PFSK-1 (cell line): Measurements from ENCODE around the gene GPLD1.

ENCODE experiments used
- FOXP2 ChIP-seq: optimal IDR thresholded peaks from 2 replicates; pipeline ENCODE3; 2011; ENCODE audit warnings: borderline replicate concordance, control low read depth, inconsistent platforms; ENCODE audit not compliant: insufficient read depth; ENCODE audit errors: extremely low read length, extremely low read depth
- POLR2AphosphoS5 ChIP-seq: IDR thresholded peaks from 2 replicates; pipeline ENCODE4 v1.6.1; 2012; ENCODE audit warnings: low read depth, mild to moderate bottlenecking, control low read depth, low read length, moderate library complexity
- REST ChIP-seq, 2 experiments: IDR thresholded peaks; 2 replicates each; pipeline versions ENCODE4 v1.6.1 to v1.8.0; 2011 to 2012; ENCODE audit warnings: low read depth in 2 of 2, low read length in 2 of 2, control low read depth in 1 of 2, inconsistent platforms in 1 of 2, mild to moderate bottlenecking in 1 of 2, moderate library complexity in 1 of 2; ENCODE audit not compliant: insufficient read depth in 1 of 2
- SIN3A ChIP-seq: IDR thresholded peaks from 2 replicates; pipeline ENCODE4 v1.6.1; 2012; ENCODE audit warnings: mild to moderate bottlenecking, low read length, moderate library complexity, borderline replicate concordance; ENCODE audit not compliant: insufficient read depth
- TAF1 ChIP-seq: IDR thresholded peaks from 2 replicates; pipeline ENCODE4 v1.6.1; 2012; ENCODE audit warnings: low read length, control low read depth, borderline replicate concordance; ENCODE audit not compliant: insufficient read depth

GPLD1 gene

DNA sequence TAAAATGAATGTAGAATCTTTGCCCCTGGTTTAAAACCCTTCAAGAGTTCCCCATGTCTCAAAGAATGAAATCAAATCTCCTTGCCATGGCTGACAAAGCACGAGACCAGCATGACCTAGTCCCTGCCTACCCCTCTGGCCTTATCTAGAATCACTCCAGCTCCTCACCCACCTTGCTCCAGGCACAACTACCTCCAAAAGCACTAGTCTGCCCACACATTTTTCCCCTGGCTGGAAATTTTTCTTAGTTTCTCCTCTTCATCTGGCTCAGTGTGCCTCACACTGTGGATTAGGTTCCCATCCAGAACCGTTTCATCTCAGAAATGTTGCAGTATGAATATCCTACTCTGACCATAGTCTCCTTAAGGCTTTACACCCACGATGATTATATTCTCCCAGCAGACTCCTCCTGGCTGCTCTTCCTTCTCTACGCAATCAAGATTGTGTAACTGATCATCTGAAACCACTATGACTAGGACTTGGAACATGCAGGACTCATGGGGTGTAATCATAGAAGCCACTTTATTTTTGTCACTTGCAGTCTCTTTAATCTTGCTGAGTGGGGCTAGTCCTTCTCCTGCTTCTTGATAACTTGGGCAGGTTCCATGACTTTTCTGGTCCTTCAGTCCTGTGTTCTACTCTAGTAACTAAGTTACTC, 94.5 kb downstream of the GPLD1 start:
- no peak for TF ChIP-seq REST (IDR thresholded peaks at IDR 0.05; ENCODE audit: insufficient read depth in 1 of 2, low read depth in 2 of 2, low read length in 2 of 2)
- TF ChIP-seq TAF1: no peak
- no peak for TF ChIP-seq SIN3A

GRCh38 chr6:24394061-24394779, 95.2 kb downstream of the GPLD1 start:
- TF ChIP-seq TAF1 (no peak), POLR2AphosphoS5 (no peak), FOXP2 (no peak), REST (IDR thresholded peaks at IDR 0.05; ENCODE audit: insufficient read depth in 1 of 2, low read depth in 2 of 2, low read length in 2 of 2) (no peak), SIN3A (no peak)

DNA sequence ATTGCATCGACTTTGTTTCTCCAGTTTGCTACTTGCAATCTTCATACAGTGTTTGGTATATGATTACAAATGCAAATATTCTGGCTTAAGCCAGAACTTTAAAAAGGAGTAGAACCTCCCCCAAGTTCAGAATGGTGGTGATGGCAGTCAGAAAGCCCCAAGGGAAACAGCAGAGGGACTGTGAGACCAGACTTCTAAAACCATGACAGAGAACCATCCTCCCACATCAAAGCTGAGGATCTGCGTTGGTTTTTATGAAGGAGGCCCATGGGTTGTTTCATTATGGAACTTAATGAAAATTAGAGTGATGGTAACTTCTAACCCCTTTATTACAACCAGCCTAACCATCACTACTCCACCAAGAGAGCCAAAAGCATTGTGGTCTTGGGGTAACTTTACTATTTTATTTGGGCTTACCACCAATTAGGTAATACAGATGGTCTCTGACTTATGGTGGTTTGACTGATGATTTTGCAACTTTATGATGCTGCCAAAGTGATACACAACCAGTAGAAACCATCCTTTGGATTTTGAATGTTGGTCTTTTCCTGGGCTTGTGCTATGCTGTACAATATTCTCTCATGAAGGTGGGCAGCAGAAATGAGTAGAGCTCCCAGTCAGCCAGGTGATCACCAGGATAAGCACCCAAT, 97.5 kb downstream of the GPLD1 start:
- no peak for TF ChIP-seq POLR2AphosphoS5
- TF ChIP-seq SIN3A: no peak
- TF ChIP-seq FOXP2: no peak
- no peak for TF ChIP-seq TAF1
- TF ChIP-seq REST (IDR thresholded peaks at IDR 0.05; ENCODE audit: insufficient read depth in 1 of 2, low read depth in 2 of 2, low read length in 2 of 2): no peak

DNA sequence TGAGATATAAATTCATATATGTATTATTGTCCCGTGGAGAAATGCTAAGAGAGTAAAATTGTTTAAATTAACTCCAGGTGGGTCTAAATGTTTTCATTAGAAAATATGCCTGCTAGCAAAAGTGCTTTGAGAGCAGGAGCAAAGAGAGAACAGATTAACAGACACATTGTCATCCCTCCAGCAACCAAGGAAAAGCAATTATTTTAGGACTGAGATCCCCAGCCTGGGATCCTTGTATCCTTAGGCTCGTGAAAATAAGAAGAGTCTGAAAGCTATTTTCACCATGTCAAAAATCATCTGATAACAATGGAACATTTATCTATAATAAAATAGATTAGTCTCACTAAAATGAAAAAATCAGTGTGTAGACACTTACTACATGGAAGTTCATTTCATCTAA, 98.2 kb downstream of the GPLD1 start:
- TF ChIP-seq REST (IDR thresholded peaks at IDR 0.05; ENCODE audit: insufficient read depth in 1 of 2, low read depth in 2 of 2, low read length in 2 of 2): no peak
- no peak for TF ChIP-seq SIN3A

DNA sequence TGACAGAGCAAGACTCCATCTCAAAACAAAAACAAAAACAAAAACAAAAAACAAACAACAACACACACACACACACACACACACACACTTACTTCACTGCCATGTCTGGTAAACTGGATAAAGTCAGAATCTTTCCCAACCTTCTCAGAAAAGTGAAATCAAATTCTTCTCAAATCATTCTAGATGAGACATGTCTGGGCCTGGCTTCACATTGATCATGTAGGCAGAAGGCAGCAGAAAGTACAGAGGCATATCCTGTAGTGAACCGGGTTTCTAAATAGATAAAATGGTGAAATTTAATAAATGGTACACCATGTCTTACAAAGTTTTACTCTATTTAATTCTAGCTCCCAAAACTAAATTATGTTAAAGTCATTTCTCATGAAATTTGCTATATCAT, 101.6 kb downstream of the GPLD1 start:
- TF ChIP-seq TAF1: no peak
- TF ChIP-seq REST (IDR thresholded peaks at IDR 0.05; ENCODE audit: insufficient read depth in 1 of 2, low read depth in 2 of 2, low read length in 2 of 2): no peak
- no peak for TF ChIP-seq FOXP2
- no peak for TF ChIP-seq POLR2AphosphoS5
- TF ChIP-seq SIN3A: no peak
